Ovary (tissue), 9 donors: ENCODE results near the gene HUNK. TPM values are rescaled to one million over a fixed set of nuclear protein-coding genes. Genes with fewer than 3 reads are reported as not detected.

ENCODE experiments used
- DNase-seq, 5 donors: peaks; one replicate each; pipeline ENCODE4 v3.0.0-alpha.2; 2019 to 2020
- H3K27ac ChIP-seq, 2 donors: fragments of 200-600 bp; one replicate each; pipeline versions ENCODE4 v1.5.1 to v1.8.0; 2019 to 2022
- H3K27me3 ChIP-seq: fragments of 200-600 bp; one replicate; pipeline ENCODE4 v1.8.0; 2022
- H3K36me3 ChIP-seq: fragments of 200-600 bp; sonication (generic); one replicate; pipeline ENCODE4 v1.5.1; 2019
- H3K4me1 ChIP-seq: one replicate; pipeline ENCODE4 v1.8.1; 2013; ENCODE audit warnings: mild to moderate bottlenecking, moderate library complexity; ENCODE audit not compliant: insufficient read depth
- H3K4me3 ChIP-seq: fragments of 200-600 bp; sonication (generic); one replicate; pipeline ENCODE4 v1.5.1; 2017
- H3K9me3 ChIP-seq, 2 donors: fragments of 200-600 bp in 1 of 2; sonication (generic) in 1 of 2; one replicate each; pipeline versions ENCODE4 v1.5.1 to v1.8.1; 2013 to 2019; ENCODE audit warnings: mild to moderate bottlenecking in 1 of 2, moderate library complexity in 1 of 2
- CTCF ChIP-seq, 3 donors: fragments of 450-650 bp in 2 of 3; fragments of 200-600 bp in 1 of 3; IDR thresholded peaks; one replicate each; pipeline versions ENCODE4 v1.5.1 to v1.8.0; 2016 to 2022; ENCODE audit warnings: antibody characterized with exemption in 3 of 3, mild to moderate bottlenecking in 1 of 3
- EP300 ChIP-seq: sonication (generic); formaldehyde crosslinking; IDR thresholded peaks from one replicate; pipeline ENCODE4 v1.6.1; 2017; ENCODE audit warnings: antibody characterized with exemption
- POLR2A ChIP-seq: fragments of 450-650 bp; IDR thresholded peaks from one replicate; pipeline ENCODE4 v1.6.1; 2017; ENCODE audit warnings: antibody characterized with exemption, mild to moderate bottlenecking, moderate library complexity
- WGBS, 3 donors: extraction: QIAGEN DNeasy Blood & Tissue Kit in 1 of 3; methylation state at CpG; one replicate each; pipeline versions ENCODE4 v1.1.5 to v1.1.7; 2013 to 2017; 5-methylcytosine and 5-hydroxymethylcytosine counted together
- intact Hi-C, 4 donors: fragments of 100-400 bp; cut with DNase I; formaldehyde crosslinking; loops; one replicate each; pipeline versions ENCODE4 v1.11.0 to v1.15.1; 2022 to 2023
- polyA plus RNA-seq, 2 donors: library from polyadenylated mRNA; stranded (reverse); fragments of 200-250 nt in 1 of 2; fragments of 350-450 nt in 1 of 2; fragmentation: Illumina TruSeq in 1 of 2; extraction: RNeasy Lipid Tissue Mini Kit (QIAGEN cat#74804) in 1 of 2; gene quantifications; one replicate each; pipeline ENCODE4 v1.2.3, GENCODE V29; 2013 to 2014
- total RNA-seq, 7 donors: library from RNA; depleted of rRNA in 2 of 7; stranded (reverse); fragments of >200 nt in 2 of 7; fragmentation: NEBNext Ultra II Directional in 3 of 7; extraction: Animal tissue kit (Norgen Biotek cat#: 25700) in 3 of 7; gene quantifications; one replicate each; pipeline versions ENCODE4 v1.1.0 to v1.2.4, GENCODE V29; 2016 to 2023
- donor health status: DM: no; HTN: no; CAD: no; lungs with moderate emphysema.
- donor health status: DM: no; HTN: no; CAD: no.
- donor health status: Bipolar disorder and iron deficiency.
- donor health status: DM: yes; HTN: yes; CAD: no.
- donor health status: DM: no; HTN: no; CAD: no.
- donor health status: DM: yes; HTN: yes; CAD: no.

Gene HUNK
- total and polyA plus RNA-seq, 9 donors: under 0.01 to 4.9 (median 1.6) TPM

DNA sequence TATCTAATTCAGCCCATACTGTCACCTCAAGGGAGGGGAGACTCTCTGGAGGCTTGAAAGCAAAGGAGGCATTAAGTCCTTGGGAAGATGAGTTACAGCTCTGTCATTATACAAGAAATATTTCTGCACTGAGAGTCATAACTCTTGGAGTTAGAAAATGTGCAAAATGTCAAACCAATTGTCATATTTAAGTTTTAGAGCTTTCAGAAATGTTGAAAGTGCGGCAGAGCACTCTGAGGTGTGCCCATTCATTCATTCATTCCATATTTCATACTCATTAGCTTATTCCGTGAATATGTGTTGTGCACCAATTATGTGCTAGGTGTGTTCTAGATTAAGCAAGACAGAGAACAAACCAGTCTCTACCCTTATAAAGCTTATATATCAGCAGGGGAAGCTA, 87.1 kb downstream of the HUNK start:
- intact Hi-C loops: no loop called here
- no peak for DNase-seq
- TF ChIP-seq CTCF (IDR thresholded peaks at IDR 0.05) (no peak), POLR2A (no peak), EP300 (no peak)
- Histone ChIP-seq H3K27ac (no peak overlapping the region), H3K36me3 (no peaks in the 10 kb centered on the region), H3K4me3 (no peak overlapping the region), H3K27me3 (no peaks in the 10 kb centered on the region), H3K9me3 (no peaks in the 10 kb centered on the region), H3K4me1 (no peaks in the 10 kb centered on the region)
- 32 to 89% (median 43%) methylated on average over 2 of the region's 2 CpGs for WGBS, 3 donors

DNA sequence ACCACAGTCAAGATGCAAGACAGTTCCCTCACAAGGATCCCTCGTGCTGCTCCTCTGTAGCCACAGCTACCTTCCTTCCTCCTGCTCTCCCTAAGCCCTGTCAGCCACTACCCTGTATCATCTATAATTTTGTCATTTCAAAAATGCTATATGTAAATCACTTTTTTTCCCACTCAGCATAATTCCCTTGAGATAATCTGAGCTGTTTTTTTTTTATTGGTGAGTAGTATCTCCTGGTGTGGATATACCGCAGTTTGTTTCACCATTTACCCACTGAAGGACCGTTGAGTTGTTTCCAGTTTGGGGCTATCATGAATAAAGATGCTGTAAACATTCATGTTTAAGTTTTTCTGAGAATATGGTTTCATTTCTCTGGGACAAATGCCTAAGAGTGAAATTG, 88.2 kb downstream of the HUNK start:
- intact Hi-C loops: no loop called here
- DNase-seq: no peak
- Histone ChIP-seq H3K9me3 (no peaks in the 10 kb centered on the region), H3K36me3 (no peaks in the 10 kb centered on the region), H3K27ac (no peak overlapping the region), H3K4me3 (no peak overlapping the region), H3K27me3 (no peaks in the 10 kb centered on the region), H3K4me1 (no peaks in the 10 kb centered on the region)
- 93 to 96% (median 94%) methylated on average over 3 of the region's 3 CpGs for WGBS, 3 donors
- TF ChIP-seq POLR2A (no peak), EP300 (no peak), CTCF (IDR thresholded peaks at IDR 0.05) (no peak)

- no peaks in the 10 kb centered on the region for H3K9me3 ChIP-seq
- no peak overlapping the region for H3K4me3 ChIP-seq
- H3K4me1 ChIP-seq: no peaks in the 10 kb centered on the region
- H3K27me3 ChIP-seq: no peaks in the 10 kb centered on the region
- H3K36me3 ChIP-seq: no peaks in the 10 kb centered on the region
- no peak for TF ChIP-seq CTCF (IDR thresholded peaks at IDR 0.05)
- no peak for TF ChIP-seq EP300
- no peak for TF ChIP-seq POLR2A
- WGBS, 3 donors: 93 to 97% (median 95%) methylated on average over 1 of the region's 1 CpG
- H3K27ac ChIP-seq: no peak overlapping the region
- no peak for DNase-seq
- intact Hi-C loops: no loop called here
Observed at GRCh38 chr21:31961704-31962103, 88.9 kb downstream of the HUNK start.

GRCh38 chr21:31964692-31965091, 91.9 kb downstream of the HUNK start:
- Histone ChIP-seq H3K4me1 (no peaks in the 10 kb centered on the region), H3K27me3 (no peaks in the 10 kb centered on the region), H3K36me3 (no peaks in the 10 kb centered on the region), H3K4me3 (no peak overlapping the region), H3K27ac (no peak overlapping the region), H3K9me3 (no peaks in the 10 kb centered on the region)
- 85 to 94% (median 86%) methylated on average over 6 of the region's 6 CpGs for WGBS, 3 donors
- no peak for DNase-seq
- intact Hi-C loops: no loop called here
- TF ChIP-seq CTCF (IDR thresholded peaks at IDR 0.05): no peak
- no peak for TF ChIP-seq EP300
- no peak for TF ChIP-seq POLR2A

- intact Hi-C loops: no loop called here
- no peaks in the 10 kb centered on the region for H3K27me3 ChIP-seq
- WGBS, 3 donors: 77 to 85% (median 80%) methylated on average over 7 of the region's 7 CpGs
- H3K27ac ChIP-seq: no peak overlapping the region
- no peaks in the 10 kb centered on the region for H3K4me1 ChIP-seq
- no peak overlapping the region for H3K4me3 ChIP-seq
- H3K36me3 ChIP-seq: no peaks in the 10 kb centered on the region
- TF ChIP-seq EP300: no peak
- no peak for TF ChIP-seq POLR2A
- TF ChIP-seq CTCF (IDR thresholded peaks at IDR 0.05): no peak
- DNase-seq: no peak
- no peaks in the 10 kb centered on the region for H3K9me3 ChIP-seq
Observed at GRCh38 chr21:31967334-31967733, 94.5 kb downstream of the HUNK start.
